ENCODE measurements around the gene ADGRL3.

ADGRL3 gene

DNA sequence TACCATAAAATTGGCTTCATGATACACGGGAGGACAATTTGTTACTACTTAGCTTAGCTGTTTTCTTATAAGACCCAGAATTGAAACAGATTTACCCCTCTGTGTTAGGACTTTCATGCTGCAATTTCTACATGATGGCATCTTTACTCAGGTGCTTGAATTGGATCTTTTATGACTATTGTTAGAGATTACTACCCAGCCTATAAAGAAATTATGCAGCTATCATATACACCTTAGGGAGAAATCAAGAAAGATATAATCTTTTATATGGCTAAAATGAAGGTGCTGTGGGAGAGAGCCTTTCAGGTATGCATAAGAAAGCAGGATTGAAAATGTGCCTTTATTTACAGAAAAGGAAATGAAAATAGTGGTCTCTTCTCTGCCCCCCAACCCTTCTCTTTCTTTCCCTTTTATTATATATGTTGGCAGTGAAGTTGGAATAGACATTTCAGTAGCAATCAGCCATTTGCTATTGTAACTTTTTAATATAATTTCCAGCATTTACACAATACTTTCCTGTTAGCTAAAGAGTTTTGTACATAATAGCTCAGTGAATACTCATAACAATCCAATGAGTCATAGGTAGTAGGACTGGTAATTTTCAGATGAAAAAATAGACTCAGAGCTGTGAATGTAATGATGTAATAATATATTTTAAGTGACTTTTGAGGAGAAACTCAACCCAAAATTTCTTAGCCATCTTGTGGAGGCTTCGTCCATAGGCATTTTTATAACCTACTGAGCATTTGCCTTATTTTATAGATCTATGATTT, 311.8 kb downstream of the ADGRL3 start:
- Histone ChIP-seq H3K4me2 (ENCODE audit: low read depth, low read length, poor library complexity, severe bottlenecking) (no peak overlapping the region), H3F3A (ENCODE audit: insufficient read depth) (no peaks in the 10 kb centered on the region), H4K20me1 (ENCODE audit: low read depth, low read length) (no peaks in the 10 kb centered on the region), H3K9me2 (replicated peaks; ENCODE audit: insufficient read depth, low read length) (no peaks in the 10 kb centered on the region), H3K36me3 (ENCODE audit: low read length) (no peaks in the 10 kb centered on the region), H3K4me3 (ENCODE audit: insufficient read depth, low read length, poor library complexity, severe bottlenecking) (no peak overlapping the region), H3K27me3 (ENCODE audit: low read length) (no peaks in the 10 kb centered on the region), H2AFZ (ENCODE audit: low read depth, low read length, severe bottlenecking) (no peak overlapping the region), H3K79me2 (ENCODE audit: insufficient read depth, low read length) (no peaks in the 10 kb centered on the region), H3K27ac (ENCODE audit: low read depth, low read length) (no peak overlapping the region), H3K9ac (ENCODE audit: low read length) (no peak overlapping the region), H3K9me3 (ENCODE audit: insufficient read depth, low read length) (no peaks in the 10 kb centered on the region)
- TF ChIP-seq EZH2phosphoT487 (conservative IDR thresholded peaks at IDR 0.05; ENCODE audit: low read length) (no peak), CTCF (IDR thresholded peaks at IDR 0.05; ENCODE audit: insufficient read depth, low read length, poor library complexity, severe bottlenecking) (no peak)

DNA sequence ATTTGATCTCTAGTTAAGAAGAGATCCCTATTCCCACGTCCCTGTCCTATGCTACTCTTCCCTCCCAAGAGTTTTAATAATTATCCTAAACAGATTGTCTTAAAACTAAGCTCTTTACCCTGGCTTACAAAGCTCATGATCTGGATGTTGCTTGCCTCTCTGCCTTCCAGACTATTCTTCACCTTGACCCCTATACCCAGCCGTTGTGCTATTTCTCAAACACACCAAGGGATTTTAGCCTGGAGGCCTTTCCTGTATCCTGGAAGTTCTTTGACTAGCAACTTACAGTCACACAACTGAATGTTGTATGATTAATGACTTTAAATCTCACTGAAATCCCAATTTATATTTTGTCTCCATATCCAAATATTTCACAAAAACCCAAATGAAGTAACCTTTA, 314.9 kb downstream of the ADGRL3 start:
- Histone ChIP-seq H3K9me3 (ENCODE audit: insufficient read depth, low read length) (no peaks in the 10 kb centered on the region), H3F3A (ENCODE audit: insufficient read depth) (no peaks in the 10 kb centered on the region), H3K9ac (ENCODE audit: low read length) (no peak overlapping the region), H3K4me2 (ENCODE audit: low read depth, low read length, poor library complexity, severe bottlenecking) (no peak overlapping the region), H4K20me1 (ENCODE audit: low read depth, low read length) (no peaks in the 10 kb centered on the region), H2AFZ (ENCODE audit: low read depth, low read length, severe bottlenecking) (no peak overlapping the region), H3K79me2 (ENCODE audit: insufficient read depth, low read length) (no peaks in the 10 kb centered on the region), H3K27ac (ENCODE audit: low read depth, low read length) (no peak overlapping the region), H3K9me2 (replicated peaks; ENCODE audit: insufficient read depth, low read length) (no peaks in the 10 kb centered on the region), H3K27me3 (ENCODE audit: low read length) (no peaks in the 10 kb centered on the region), H3K4me3 (ENCODE audit: insufficient read depth, low read length, poor library complexity, severe bottlenecking) (no peak overlapping the region), H3K36me3 (ENCODE audit: low read length) (no peaks in the 10 kb centered on the region)
- TF ChIP-seq CTCF (IDR thresholded peaks at IDR 0.05; ENCODE audit: insufficient read depth, low read length, poor library complexity, severe bottlenecking) (no peak), EZH2phosphoT487 (conservative IDR thresholded peaks at IDR 0.05; ENCODE audit: low read length) (no peak)

DNA sequence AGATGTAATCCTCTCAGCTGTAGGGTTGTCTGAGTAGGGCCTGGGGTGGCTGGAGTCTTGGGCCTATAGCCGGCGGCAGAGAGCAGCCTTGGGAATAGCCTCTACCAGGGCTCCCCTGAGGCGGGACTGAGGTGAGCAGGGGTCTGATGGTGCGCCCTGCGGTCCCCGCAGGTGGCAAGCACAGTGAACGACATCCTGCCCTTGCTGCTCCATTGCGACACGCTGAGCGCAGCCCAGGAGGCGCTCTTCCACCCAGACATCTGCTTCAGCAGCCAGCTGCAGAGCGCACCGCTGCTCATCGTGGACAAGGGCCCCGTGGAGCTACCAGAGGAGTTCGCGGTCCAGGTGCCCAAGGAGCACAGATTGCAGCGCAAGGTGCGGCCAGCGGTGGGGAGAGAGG, 317.0 kb downstream of the ADGRL3 start:
- Histone ChIP-seq H3K4me3 (ENCODE audit: insufficient read depth, low read length, poor library complexity, severe bottlenecking) (no peak overlapping the region), H4K20me1 (ENCODE audit: low read depth, low read length) (no peaks in the 10 kb centered on the region), H3K79me2 (ENCODE audit: insufficient read depth, low read length) (no peaks in the 10 kb centered on the region), H2AFZ (ENCODE audit: low read depth, low read length, severe bottlenecking) (no peak overlapping the region), H3K36me3 (ENCODE audit: low read length) (no peaks in the 10 kb centered on the region), H3K9me2 (replicated peaks; ENCODE audit: insufficient read depth, low read length) (no peaks in the 10 kb centered on the region), H3F3A (ENCODE audit: insufficient read depth) (no peaks in the 10 kb centered on the region), H3K27me3 (ENCODE audit: low read length) (no peaks in the 10 kb centered on the region), H3K9me3 (ENCODE audit: insufficient read depth, low read length) (no peaks in the 10 kb centered on the region), H3K9ac (ENCODE audit: low read length) (no peak overlapping the region), H3K4me2 (ENCODE audit: low read depth, low read length, poor library complexity, severe bottlenecking) (no peak overlapping the region), H3K27ac (ENCODE audit: low read depth, low read length) (no peak overlapping the region)
- TF ChIP-seq CTCF (IDR thresholded peaks at IDR 0.05; ENCODE audit: insufficient read depth, low read length, poor library complexity, severe bottlenecking) = no peak
- no peak for TF ChIP-seq EZH2phosphoT487 (conservative IDR thresholded peaks at IDR 0.05; ENCODE audit: low read length)
